DMS53 (cell line): ENCODE results near the gene PEX14.
A peak's percentile ranks its signal among the peaks of the same experiment; 100 is the strongest.

Experiments
- DNase-seq: peaks from one replicate; lab custom pipeline; 2025; lab: John Stamatoyannopoulos, UW

Gene PEX14

GRCh38 chr1:10544239-10544638 lies 69.5 kb downstream of the PEX14 start:
- no peak for DNase-seq

- no peak for DNase-seq
These were observed 72.1 kb downstream of the PEX14 start for GRCh38 chr1:10546896-10547295.

GRCh38 chr1:10549904-10550664 lies 75.3 kb downstream of the PEX14 start:
- DNase-seq, result no peak

- peak; percentile 26 for DNase-seq
These were observed 78.4 kb downstream of the PEX14 start for GRCh38 chr1:10553118-10553517.

GRCh38 chr1:10555635-10556429 lies 81.1 kb downstream of the PEX14 start:
- DNase-seq, result no peak

GRCh38 chr1:10556430-10557005 lies 81.8 kb downstream of the PEX14 start:
- no peak for DNase-seq

GRCh38 chr1:10557714-10558113 lies 83.0 kb downstream of the PEX14 start:
- DNase-seq, result no peak

GRCh38 chr1:10559386-10559785 lies 84.6 kb downstream of the PEX14 start:
- no peak for DNase-seq

- DNase-seq, result no peak
These were observed 86.7 kb downstream of the PEX14 start for GRCh38 chr1:10561497-10561896.

GRCh38 chr1:10561955-10562354 lies 87.2 kb downstream of the PEX14 start:
- no peak for DNase-seq

- DNase-seq, result no peak
These were observed 89.3 kb downstream of the PEX14 start for GRCh38 chr1:10564063-10564462.

GRCh38 chr1:10569531-10569930 lies 94.8 kb downstream of the PEX14 start:
- no peak for DNase-seq

- DNase-seq, result no peak
These were observed 100.9 kb downstream of the PEX14 start for GRCh38 chr1:10575616-10576015.

GRCh38 chr1:10578070-10578469 lies 103.3 kb downstream of the PEX14 start:
- DNase-seq, result no peak

- DNase-seq, result no peak
These were observed 108.9 kb downstream of the PEX14 start for GRCh38 chr1:10583641-10584040.

- DNase-seq, result no peak
These were observed 110.5 kb downstream of the PEX14 start for GRCh38 chr1:10585242-10585641.

- no peak for DNase-seq
These were observed 111.4 kb downstream of the PEX14 start for GRCh38 chr1:10586125-10586524.

GRCh38 chr1:10588640-10589039 lies 113.9 kb downstream of the PEX14 start:
- DNase-seq, result no peak

- no peak for DNase-seq
These were observed 114.3 kb downstream of the PEX14 start for GRCh38 chr1:10589074-10589473.

GRCh38 chr1:10591010-10591409 lies 116.3 kb downstream of the PEX14 start:
- DNase-seq, result no peak

- no peak for DNase-seq
These were observed 117.6 kb downstream of the PEX14 start for GRCh38 chr1:10592373-10592772.

GRCh38 chr1:10593750-10594149 lies 119.0 kb downstream of the PEX14 start:
- no peak for DNase-seq

- no peak for DNase-seq
These were observed 120.0 kb downstream of the PEX14 start for GRCh38 chr1:10594595-10595223.
